Tibial artery (tissue), 4 donors: ENCODE measurements around the gene TPP1.

Experiments
- DNase-seq, 2 donors: peaks; one replicate each; pipeline ENCODE4 v3.0.0-alpha.2; 2019
- H3K27ac ChIP-seq, 2 donors: fragments of 200-600 bp; sonication (generic) in 1 of 2; 1 replicate in 1 of 2; 2 replicates in 1 of 2; pipeline ENCODE4 v1.5.1; 2018 to 2019; ENCODE audit warnings: mild to moderate bottlenecking in 1 of 2
- H3K27me3 ChIP-seq, 2 donors: fragments of 200-600 bp; sonication (generic) in 1 of 2; one replicate each; pipeline versions ENCODE4 v1.5.1 to v1.6.0; 2016 to 2019
- H3K36me3 ChIP-seq, 3 donors: fragments of 200-600 bp; sonication (generic) in 2 of 3; one replicate each; pipeline ENCODE4 v1.5.1; 2016 to 2019; ENCODE audit warnings: mild to moderate bottlenecking in 2 of 3
- H3K4me1 ChIP-seq, 4 donors: fragments of 200-600 bp; sonication (generic) in 2 of 4; 1 replicate in 3 of 4; 2 replicates in 1 of 4; pipeline ENCODE4 v1.5.1; 2016 to 2019
- H3K4me3 ChIP-seq, 2 donors: fragments of 200-600 bp; sonication (generic) in 1 of 2; 1 replicate in 1 of 2; 2 replicates in 1 of 2; pipeline ENCODE4 v1.5.1; 2018 to 2019; ENCODE audit warnings: mild to moderate bottlenecking in 2 of 2
- H3K9me3 ChIP-seq, 3 donors: fragments of 200-600 bp; sonication (generic) in 1 of 3; one replicate each; pipeline ENCODE4 v1.5.1; 2016 to 2019
- CTCF ChIP-seq, 2 experiments: fragments of 200-600 bp in 1 of 2; fragments of 450-650 bp in 1 of 2; IDR thresholded peaks; one replicate each; pipeline ENCODE4 v1.5.1; 2017 to 2019; ENCODE audit warnings: antibody characterized with exemption in 2 of 2, mild to moderate bottlenecking in 1 of 2, moderate library complexity in 1 of 2
- intact Hi-C: fragments of 100-400 bp; cut with DNase I; formaldehyde crosslinking; loops from one replicate; pipeline ENCODE4 v1.15.0; 2023; ENCODE audit warnings: low total_unique reads

TPP1 gene

GRCh38 chr11:6599449-6599848 lies 19.8 kb downstream of the TPP1 start:
- no peak for TF ChIP-seq CTCF (IDR thresholded peaks at IDR 0.05)
- H3K27ac ChIP-seq, result peak overlapping the region; percentile 56 to 78
- intact Hi-C loops, result no loop called here

DNA sequence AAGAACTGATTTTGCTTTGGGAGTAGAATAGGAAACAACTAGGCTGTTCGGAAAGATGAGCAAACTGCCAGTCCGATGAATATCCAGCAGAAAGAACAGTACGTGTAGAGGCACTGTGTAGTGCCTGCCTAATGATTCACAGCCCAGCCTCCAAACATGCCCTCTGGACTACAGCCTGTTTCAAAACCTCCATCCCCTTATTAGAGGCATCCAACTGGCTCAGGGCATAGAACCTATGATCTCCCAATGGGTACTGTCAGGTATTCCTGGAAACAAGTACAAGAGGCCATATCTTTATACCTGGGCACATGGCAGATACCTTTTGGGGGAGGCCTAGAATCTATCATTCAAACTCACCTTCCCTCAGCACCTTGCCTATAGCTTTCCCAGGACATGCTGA lies 20.7 kb downstream of the TPP1 start:
- Histone ChIP-seq H3K36me3 (peaks cover 25 to 64% (median 38%) of the 10 kb centered on the region in 3 donors), H3K27ac (peak overlapping the region; percentile 56 to 78), H3K9me3 (no peaks in the 10 kb centered on the region), H3K4me3 (no peak overlapping the region), H3K4me1 (peaks cover 0 to 81% (median 54%) of the 10 kb centered on the region in 4 donors), H3K27me3 (no peaks in the 10 kb centered on the region)
- intact Hi-C loops, result no loop called here
- TF ChIP-seq CTCF (IDR thresholded peaks at IDR 0.05), result no peak
- no peak for DNase-seq

More at GRCh38 chr11:6599449-6599848, 19.8 kb downstream of the TPP1 start:
- peaks cover 25 to 57% (median 33%) of the 10 kb centered on the region in 3 donors for H3K36me3 ChIP-seq
- no peaks in the 10 kb centered on the region for H3K27me3 ChIP-seq
- H3K9me3 ChIP-seq, result no peaks in the 10 kb centered on the region
- no peak overlapping the region for H3K4me3 ChIP-seq
- DNase-seq, result no peak
- peaks cover 0 to 76% (median 51%) of the 10 kb centered on the region in 4 donors for H3K4me1 ChIP-seq

DNA sequence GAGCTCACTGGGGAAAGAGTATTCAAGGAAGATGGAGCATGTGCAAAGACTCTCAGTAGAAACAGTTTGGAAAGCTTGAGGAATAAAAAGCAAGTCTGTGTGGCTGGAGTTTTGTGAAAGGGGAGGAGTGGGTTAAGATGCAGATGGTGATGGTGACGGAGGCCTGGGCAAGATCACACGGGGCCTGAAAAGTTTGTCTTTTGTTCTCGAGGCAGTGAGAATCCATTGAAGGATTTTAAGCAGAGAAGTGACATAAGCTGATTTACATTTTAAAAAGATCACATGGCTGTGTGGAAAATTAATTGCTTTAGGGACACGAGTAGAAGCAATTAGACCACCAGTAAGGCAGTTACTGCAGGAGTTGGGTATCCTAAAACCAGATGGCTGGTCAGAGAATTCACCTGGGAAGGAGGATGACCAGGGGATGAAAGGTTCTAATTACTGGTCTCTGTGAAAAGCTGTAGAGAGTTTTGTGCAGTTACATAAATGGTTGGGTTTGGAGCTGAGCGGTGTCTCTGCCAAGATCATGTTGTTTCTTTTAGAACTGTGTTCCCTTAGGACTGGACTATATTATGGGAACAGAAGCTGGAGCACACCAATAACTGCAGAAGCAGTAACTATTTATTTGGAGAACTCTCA lies 22.9 kb downstream of the TPP1 start:
- H3K27ac ChIP-seq, result peak overlapping the region; percentile 56 to 78
- intact Hi-C loops, result no loop called here
- H3K27me3 ChIP-seq, result no peaks in the 10 kb centered on the region
- H3K36me3 ChIP-seq, result peaks cover 22 to 61% (median 38%) of the 10 kb centered on the region in 3 donors
- no peak for DNase-seq
- peaks cover 0 to 66% (median 40%) of the 10 kb centered on the region in 4 donors for H3K4me1 ChIP-seq
- H3K9me3 ChIP-seq, result no peaks in the 10 kb centered on the region
- TF ChIP-seq CTCF (IDR thresholded peaks at IDR 0.05), result no peak
- H3K4me3 ChIP-seq, result no peak overlapping the region

DNA sequence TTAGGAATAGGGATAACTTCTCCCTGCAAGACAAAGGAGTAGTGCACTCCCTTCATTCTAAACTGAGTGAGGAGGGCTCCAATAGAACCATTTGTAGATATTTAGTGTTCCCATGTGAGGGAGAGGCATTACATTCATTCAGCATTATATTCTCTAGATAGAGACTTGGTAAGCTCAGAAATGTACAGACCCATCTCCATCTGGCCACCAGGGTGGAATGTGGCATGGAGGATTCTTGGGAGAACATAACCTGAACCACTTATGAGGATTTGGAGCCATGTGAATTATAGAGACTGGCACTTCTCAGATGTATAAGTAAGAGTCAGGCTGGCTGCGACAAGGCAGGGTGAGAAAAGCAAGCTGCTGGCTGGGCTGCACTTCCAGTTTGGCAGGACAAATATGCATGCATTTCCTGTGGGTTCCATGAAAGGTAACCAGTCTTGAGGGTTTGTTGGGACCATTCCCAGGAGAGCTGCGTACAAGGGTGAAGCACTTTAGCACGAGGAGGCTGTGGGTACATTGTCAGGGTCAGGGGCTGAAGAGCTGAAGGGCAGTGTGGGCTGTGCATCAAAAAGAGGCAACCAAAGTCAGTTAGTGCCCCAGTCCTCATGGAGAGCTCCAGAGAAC lies 25.0 kb downstream of the TPP1 start:
- Histone ChIP-seq H3K27ac (peak overlapping the region in 1 of 2 donors; percentile 78), H3K36me3 (peaks cover 2 to 40% (median 19%) of the 10 kb centered on the region in 3 donors)
- no peak for DNase-seq

GRCh38 chr11:6588018-6588417 lies 31.2 kb downstream of the TPP1 start:
- Histone ChIP-seq H3K36me3 (peaks cover 0 to 4% (median 0%) of the 10 kb centered on the region in 3 donors), H3K4me1 (peaks cover 0 to 19% (median 9%) of the 10 kb centered on the region in 4 donors), H3K27me3 (no peaks in the 10 kb centered on the region), H3K4me3 (no peak overlapping the region), H3K9me3 (peaks cover 0 to 10% (median 8%) of the 10 kb centered on the region in 3 donors), H3K27ac (peak overlapping the region; percentile 43 to 56)
- DNase-seq, result no peak
- TF ChIP-seq CTCF (IDR thresholded peaks at IDR 0.05), result no peak
- intact Hi-C loops, result loop anchor here (10.0 kb wide), 1 partner anchor 53 kb away; no protein-coding TSS in a partner anchor

More for the DNA sequence above, 25.0 kb downstream of the TPP1 start:
- TF ChIP-seq CTCF (IDR thresholded peaks at IDR 0.05), result no peak
- Histone ChIP-seq H3K4me1 (peaks cover 0 to 47% (median 29%) of the 10 kb centered on the region in 4 donors), H3K4me3 (no peak overlapping the region), H3K9me3 (no peaks in the 10 kb centered on the region), H3K27me3 (no peaks in the 10 kb centered on the region)
- intact Hi-C loops, result no loop called here
